Neutrophil (primary cell): Measurements from ENCODE around the gene NBL1.

Experiments used
- H3K27ac ChIP-seq: fragments of 200-600 bp; sonication (generic); 2 replicates; pipeline ENCODE4 v1.5.1; 2016; ENCODE audit warnings: mild to moderate bottlenecking, moderate library complexity
- H3K27me3 ChIP-seq: fragments of 200-600 bp; sonication (generic); 2 replicates; pipeline ENCODE4 v1.6.0; 2016; ENCODE audit warnings: mild to moderate bottlenecking
- H3K36me3 ChIP-seq: fragments of 200-600 bp; sonication (generic); 2 replicates; pipeline ENCODE4 v1.5.1; 2017
- H3K4me1 ChIP-seq, 2 experiments: fragments of 200-600 bp in 1 of 2; sonication (generic) in 1 of 2; 1 replicate in 1 of 2; 2 replicates in 1 of 2; pipeline versions ENCODE4 v1.5.1 to v1.6.1; 2013 to 2016; ENCODE audit warnings: low read depth in 1 of 2, low read length in 1 of 2, mild to moderate bottlenecking in 1 of 2, moderate library complexity in 1 of 2; ENCODE audit not compliant: control insufficient read depth in 1 of 2, insufficient read depth in 1 of 2
- H3K4me3 ChIP-seq, 2 experiments: fragments of 200-600 bp in 1 of 2; sonication (generic) in 1 of 2; 1 replicate in 1 of 2; 2 replicates in 1 of 2; pipeline ENCODE4 v1.5.1; 2013 to 2016; ENCODE audit warnings: low read depth in 1 of 2, low read length in 1 of 2, mild to moderate bottlenecking in 1 of 2, moderate library complexity in 1 of 2
- H3K9me3 ChIP-seq: fragments of 200-600 bp; sonication (generic); 2 replicates; pipeline ENCODE4 v1.5.1; 2016
- TF ChIP-seq, protein P1 (sequence below): fragments of 200-600 bp; sonication (generic); IDR thresholded peaks from 2 replicates; pipeline ENCODE4 v1.5.1; 2016; ENCODE audit warnings: antibody characterized with exemption

NBL1 gene

DNA sequence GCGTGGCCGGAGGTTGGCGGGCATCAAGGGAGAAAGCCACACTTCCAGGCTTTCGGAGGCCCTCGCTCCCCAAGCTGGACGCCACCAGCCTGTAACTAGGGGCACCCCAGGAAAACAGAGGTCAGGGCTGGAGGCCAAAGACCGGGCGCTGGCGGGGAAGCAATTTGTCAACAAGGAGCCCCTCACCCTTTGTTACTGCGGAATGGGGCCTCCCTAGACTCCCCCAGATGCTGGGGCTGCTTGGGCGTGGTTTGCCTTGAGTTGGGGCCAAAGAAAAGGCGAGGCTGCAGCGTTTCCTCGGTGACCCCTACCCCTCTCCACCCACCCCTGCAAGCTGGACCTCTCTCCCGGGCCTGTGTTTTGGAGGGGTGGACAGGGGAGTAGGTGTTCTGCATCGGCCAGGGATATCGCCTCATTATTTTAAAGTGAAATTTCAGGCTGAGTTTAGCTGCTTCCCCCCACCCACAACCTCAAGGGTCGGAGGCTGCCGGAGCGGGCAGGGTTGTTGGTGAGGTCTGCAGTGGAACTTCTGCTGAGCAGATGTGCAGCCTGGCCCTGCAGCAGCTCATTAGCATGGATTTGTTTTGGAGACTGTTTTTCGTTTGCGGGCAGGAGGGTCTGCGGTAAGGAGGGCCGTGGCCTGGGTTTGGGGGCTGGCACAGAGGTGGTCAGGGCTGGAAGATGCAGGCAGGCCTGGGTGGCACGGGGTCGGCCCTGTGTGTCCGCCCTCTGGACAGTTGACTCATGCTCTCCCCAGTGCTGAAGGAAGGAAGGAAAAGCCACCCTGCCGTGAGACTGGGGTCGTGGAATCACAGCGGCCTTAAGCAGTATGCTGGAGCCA, 1.5 kb downstream of the NBL1 start:
- Histone ChIP-seq H3K9me3 (no peaks in the 10 kb centered on the region), H3K27ac (no peak overlapping the region), H3K36me3 (no peaks in the 10 kb centered on the region), H3K4me1 (peaks cover 0 to 14% of the 10 kb centered on the region in 2 experiments), H3K4me3 (no peak overlapping the region), H3K27me3 (peaks cover 95% of the 10 kb centered on the region)
- TF ChIP-seq, protein P1, sequence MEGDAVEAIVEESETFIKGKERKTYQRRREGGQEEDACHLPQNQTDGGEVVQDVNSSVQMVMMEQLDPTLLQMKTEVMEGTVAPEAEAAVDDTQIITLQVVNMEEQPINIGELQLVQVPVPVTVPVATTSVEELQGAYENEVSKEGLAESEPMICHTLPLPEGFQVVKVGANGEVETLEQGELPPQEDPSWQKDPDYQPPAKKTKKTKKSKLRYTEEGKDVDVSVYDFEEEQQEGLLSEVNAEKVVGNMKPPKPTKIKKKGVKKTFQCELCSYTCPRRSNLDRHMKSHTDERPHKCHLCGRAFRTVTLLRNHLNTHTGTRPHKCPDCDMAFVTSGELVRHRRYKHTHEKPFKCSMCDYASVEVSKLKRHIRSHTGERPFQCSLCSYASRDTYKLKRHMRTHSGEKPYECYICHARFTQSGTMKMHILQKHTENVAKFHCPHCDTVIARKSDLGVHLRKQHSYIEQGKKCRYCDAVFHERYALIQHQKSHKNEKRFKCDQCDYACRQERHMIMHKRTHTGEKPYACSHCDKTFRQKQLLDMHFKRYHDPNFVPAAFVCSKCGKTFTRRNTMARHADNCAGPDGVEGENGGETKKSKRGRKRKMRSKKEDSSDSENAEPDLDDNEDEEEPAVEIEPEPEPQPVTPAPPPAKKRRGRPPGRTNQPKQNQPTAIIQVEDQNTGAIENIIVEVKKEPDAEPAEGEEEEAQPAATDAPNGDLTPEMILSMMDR, result no peak

DNA sequence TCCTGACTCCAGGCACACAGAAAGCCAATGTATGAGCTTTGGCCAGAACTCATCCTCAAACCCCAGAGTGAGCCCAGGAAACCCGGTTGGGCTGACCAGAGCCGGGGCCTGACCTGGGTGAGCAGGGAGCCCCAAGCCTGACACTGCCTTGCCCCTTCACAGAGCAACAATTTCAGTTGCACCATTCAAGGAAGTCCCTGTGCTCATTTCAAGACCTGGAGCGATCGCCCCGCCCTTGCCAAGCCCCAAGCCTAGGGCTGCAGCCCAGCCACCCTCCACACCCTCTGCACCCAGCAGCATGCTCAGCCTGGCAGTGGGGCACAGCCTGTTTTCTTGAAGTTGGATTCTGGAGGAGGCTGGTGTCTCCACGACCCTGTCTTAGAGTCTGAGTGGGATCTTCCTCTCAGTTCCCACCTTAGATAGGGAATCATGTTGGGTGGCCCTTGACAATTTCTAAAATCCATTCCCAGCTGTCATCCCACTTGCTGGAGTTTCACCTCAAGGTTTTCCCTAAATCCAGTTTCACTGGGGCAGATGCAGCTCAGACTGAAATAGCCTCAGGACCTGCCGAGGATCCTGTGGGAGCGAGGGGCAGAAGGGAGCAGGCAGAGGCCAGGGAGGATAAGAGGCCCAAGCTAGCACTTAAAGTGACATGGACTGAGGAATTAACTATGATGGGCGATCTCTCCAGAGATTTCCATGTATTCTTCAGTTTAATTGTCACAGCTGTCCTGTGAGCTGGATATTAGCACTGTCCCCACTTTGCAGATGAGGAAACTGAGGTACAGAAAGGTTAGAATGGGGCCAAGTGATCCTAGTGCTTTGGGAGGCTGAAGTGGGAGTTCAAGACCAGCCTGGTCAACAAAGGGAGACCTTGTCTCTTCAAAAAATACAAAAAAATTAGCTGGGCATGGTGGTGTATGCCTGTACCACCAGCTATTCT, 2.5 kb downstream of the NBL1 start:
- Histone ChIP-seq H3K4me3 (no peak overlapping the region), H3K27ac (no peak overlapping the region), H3K9me3 (no peaks in the 10 kb centered on the region), H3K27me3 (peaks cover 95% of the 10 kb centered on the region), H3K36me3 (no peaks in the 10 kb centered on the region), H3K4me1 (peaks cover 0 to 14% of the 10 kb centered on the region in 2 experiments)
- TF ChIP-seq, protein P1, result no peak

DNA sequence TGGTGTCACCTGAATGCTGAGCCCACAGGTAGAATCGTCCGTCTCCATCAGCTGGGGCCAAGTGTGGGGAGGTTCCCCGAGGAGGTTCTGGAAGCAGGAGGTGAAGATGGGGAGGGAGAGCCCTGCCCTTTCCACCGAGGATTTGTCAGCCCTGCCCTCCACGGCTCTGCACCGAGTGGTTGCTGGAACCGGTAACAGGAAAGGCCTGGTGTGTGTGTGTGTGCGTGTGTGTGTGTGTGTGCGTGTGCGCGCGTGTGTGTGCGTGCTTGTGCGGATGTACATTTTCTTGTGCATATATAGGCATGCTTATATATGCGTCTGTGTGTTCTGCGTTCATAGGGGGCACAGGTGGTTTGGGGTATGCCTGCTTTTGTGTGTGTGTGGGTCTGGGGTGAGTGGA, 3.5 kb downstream of the NBL1 start:
- TF ChIP-seq, protein P1, result no peak
- Histone ChIP-seq H3K9me3 (no peaks in the 10 kb centered on the region), H3K36me3 (no peaks in the 10 kb centered on the region), H3K4me1 (peaks cover 0 to 14% of the 10 kb centered on the region in 2 experiments), H3K27me3 (peaks cover 88% of the 10 kb centered on the region), H3K27ac (no peak overlapping the region), H3K4me3 (no peak overlapping the region)

DNA sequence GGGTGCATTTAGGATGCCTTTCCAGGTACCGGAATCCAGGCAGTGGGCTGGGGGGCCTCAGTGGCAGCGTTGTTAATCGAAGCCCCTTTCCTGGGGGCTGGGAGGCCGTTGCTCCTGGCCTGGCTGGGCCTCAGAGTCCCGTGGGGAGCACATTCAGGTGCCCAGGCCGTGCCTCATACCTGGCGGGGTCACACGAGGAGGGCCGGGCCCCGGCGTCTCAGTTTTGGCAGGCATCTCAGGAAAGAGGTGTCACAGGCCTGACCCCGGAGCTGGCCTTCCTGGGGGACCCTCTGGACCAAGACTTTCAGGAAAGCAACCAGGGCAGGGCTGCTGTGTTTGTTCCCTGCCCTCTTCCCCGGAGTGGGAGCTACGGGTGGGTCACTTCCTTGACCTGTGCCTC, 4.1 kb downstream of the NBL1 start:
- Histone ChIP-seq H3K4me3 (no peak overlapping the region), H3K4me1 (peaks cover 0 to 14% of the 10 kb centered on the region in 2 experiments), H3K9me3 (no peaks in the 10 kb centered on the region), H3K27me3 (peaks cover 82% of the 10 kb centered on the region), H3K36me3 (no peaks in the 10 kb centered on the region), H3K27ac (no peak overlapping the region)
- TF ChIP-seq, protein P1, result no peak

DNA sequence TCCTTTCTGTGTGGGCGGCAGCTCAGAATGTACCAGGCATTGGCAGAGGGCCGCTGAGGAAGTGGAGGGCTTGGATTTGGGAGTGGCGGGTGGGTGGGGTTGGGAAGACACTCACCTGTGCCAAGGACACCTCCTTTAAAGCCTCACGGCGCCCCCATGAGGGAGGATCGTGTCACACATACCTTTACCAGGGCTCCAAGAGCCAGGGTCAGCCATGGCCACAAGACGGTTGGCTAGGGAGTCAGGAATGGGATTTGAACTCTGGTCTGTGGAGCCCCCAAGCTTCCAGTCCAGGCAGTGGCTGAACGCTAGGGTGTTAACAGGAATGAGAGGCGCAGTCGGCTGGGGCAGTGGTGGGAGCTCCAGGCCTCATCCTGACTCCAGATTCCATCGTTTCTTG, 4.6 kb downstream of the NBL1 start:
- H3K9me3 ChIP-seq, result no peaks in the 10 kb centered on the region
- no peak overlapping the region for H3K27ac ChIP-seq
- H3K36me3 ChIP-seq, result no peaks in the 10 kb centered on the region
- no peak overlapping the region for H3K4me3 ChIP-seq
- TF ChIP-seq, protein P1, result no peak
- H3K4me1 ChIP-seq, result peaks cover 0 to 12% of the 10 kb centered on the region in 2 experiments
- H3K27me3 ChIP-seq, result peaks cover 77% of the 10 kb centered on the region
